Measurements from ENCODE around the gene IQCH.
"Not testable (repeated sequence)": the region's sequence is repeated elsewhere in the genome, so short reads cannot be mapped to it uniquely, and the experiment has no call there.

Gene IQCH

DNA sequence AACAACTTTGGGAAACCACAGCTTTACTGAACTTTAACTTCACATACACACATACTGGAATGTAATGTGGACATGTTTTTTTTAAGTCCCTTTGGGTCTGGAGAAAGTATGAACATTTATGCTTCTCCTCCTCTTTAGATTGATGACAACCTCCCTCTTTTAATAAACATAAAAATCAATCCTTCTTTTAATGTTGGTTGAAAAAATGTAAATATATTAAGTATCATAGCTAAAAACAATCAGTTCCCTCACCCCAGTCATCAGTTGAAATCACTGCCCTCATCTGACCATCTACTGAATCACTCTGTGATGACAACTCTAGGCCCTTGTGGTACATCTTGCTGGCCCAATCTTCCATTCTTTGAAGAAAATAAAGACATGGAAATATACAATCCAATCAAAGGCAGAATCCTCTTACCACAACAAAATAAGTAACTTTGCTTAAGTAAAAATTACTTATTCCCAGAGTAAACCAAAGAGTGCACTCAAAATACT lies 6.5 kb upstream of the IQCH start:
- no peak for DNase-seq

DNA sequence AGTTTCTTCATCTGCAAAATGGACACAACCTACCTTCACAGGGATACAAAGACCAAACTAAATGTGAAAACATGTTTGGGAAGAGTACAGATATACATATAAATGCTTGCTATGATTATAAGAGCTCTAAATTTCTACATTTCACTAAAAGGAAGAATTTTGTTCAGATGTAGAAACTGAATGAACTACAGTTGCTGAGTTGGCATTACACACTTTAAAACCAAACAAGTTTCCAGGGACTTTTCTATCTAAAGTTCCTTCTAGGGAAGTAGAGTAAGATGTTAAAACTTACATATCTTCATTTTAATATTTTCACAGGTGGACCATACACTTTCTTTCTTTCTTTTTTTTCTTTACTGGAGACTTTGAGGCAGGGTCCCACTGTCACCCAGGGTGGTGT lies 4.8 kb upstream of the IQCH start:
- no peak for DNase-seq

DNA sequence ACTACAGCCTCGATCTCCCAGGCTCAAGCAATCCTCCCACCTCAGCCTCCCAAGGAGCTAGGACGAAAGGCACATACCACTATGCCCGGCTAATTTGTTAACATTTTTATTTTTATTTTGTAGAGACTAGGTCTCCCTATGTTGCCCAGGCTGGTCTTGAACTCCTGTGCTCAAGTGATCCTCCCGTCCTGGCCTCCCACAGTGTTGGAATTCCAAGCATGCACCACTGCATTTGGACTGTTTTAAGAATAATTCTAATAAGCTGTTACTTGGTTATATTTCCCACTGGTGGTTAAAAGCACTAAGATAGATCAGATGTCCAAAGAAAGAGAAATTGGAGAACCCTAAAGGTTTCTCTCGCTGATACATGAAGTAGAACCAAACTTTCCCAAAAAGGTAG lies 3.3 kb upstream of the IQCH start:
- no peak for DNase-seq

DNA sequence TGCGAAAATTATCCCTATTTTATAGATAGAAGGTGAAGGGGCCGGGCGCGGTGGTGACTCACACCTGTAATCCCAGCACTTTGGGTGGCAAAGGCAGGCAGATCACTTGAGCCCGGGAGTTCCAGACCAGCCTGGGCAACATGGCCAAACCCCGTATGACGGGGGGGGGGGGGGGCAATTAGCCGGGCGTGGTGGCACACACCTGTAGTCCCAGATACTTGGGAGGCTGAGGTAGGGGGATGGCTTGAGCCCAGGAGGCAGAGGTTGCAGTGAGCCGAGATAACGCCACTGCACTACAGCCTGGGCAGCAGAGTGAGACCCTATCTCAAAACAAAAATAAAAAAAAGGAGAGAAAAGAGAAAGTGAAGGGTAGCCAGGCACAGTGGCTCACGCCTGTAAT lies 1.5 kb upstream of the IQCH start:
- DNase-seq = no peak

DNA sequence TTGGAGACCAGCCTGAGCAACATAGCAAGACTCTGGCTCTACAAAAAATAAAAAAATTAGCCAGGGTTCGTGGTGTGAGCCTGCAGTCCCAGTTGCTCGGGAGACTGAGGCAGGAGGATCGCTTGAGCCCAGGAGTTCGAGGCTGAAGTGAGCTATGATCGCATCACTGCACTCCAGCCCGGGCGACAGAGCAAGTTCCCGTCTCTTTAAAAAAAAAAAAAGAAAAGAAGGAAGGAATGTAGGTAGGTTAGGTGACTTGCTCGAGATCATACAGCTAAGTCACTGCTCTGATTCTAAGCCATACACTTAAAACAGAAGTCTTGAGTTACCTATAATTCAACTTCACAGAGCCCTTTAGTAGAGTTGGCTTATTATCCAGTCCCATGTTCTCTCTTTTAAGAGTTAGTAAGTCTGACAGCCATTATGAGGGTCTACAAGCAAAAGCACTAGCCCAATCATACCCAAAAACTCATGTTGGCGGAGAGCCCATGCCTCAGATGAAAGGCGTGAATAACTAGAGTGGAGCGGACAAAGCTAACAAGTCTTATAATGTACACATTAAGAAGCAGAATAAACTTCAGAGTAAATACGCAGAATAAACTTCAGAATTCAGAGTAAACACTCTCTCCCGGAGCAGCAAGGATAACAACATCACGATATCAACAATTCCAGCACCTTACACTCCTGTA lies 893 bp upstream of the IQCH start:
- DNase-seq = no peak

DNA sequence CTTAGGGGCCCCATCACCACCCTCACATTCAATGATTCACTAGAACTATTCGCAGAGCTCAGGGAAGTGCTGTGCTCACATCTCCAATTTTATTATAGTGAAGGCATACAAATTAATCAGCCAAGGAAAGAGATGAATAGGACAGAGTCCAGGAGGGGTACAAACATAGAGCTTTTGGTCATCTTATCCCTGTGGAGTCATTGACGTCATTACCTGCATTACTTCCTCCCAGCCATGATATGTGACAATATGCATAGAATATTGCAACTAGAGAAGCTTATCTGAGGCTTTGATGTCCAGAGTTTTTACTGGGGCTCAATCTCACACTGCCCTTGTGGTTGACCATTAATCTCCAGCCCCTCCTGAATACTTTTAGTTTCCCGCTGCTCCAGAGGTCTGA lies 1.5 kb downstream of the IQCH start:
- no peak for DNase-seq

DNA sequence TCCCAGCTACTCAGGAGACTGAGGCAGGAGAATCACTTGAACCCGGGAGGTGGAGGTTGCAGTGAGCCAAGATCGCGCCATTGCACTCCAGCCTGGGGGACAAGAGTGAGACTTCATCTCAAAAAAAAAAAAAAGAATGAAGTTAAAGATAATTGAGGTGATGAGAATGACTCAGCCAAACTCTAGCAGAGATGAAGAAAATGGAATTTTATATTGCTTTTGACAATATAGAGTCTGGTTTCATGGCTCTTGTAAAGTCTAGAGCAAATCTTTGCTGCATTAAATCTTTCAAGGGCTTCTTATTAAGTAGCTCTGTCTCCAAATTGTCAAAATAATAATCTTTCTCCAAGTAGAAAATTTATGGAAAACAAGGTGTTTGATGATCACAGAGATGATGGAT lies 3.8 kb downstream of the IQCH start:
- DNase-seq = not testable (repeated sequence)

DNA sequence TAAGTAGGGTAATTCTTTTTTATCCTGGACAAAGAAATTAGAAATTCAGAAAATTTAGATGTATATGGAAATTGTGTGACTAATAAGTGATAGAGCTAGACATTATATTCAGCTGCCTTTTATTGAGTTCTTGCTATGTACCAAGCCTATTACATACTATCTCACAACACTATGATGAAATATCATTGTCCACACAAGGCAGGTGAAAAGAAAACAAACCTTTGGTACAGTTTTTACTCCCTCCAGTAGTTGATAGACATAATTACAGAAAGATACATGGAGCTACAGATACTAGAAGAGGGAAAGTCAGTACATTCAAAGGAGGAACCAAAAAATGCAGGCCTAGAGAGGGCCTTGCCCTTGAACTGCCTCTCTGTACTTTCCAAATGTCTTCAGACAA lies 4.8 kb downstream of the IQCH start:
- no peak for DNase-seq

DNA sequence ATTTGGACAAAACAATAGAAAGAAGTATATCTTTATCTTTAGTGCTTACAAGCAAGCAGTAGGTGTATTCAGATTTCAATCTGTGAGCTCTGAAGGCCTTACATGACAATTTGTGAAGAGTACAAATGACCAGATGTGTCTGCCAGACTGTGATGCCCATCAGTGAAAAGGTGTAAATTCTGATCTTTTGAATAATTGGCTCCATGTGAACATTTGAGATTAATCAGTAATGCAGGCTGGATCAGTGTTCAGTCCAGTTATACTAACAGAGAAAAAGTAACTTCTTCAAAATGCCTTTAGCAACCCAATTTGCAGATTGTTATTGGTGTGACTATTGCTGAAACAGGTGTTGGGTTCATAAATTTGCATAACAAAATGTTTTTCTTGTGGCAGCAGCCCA lies 5.2 kb downstream of the IQCH start:
- no peak for DNase-seq

DNA sequence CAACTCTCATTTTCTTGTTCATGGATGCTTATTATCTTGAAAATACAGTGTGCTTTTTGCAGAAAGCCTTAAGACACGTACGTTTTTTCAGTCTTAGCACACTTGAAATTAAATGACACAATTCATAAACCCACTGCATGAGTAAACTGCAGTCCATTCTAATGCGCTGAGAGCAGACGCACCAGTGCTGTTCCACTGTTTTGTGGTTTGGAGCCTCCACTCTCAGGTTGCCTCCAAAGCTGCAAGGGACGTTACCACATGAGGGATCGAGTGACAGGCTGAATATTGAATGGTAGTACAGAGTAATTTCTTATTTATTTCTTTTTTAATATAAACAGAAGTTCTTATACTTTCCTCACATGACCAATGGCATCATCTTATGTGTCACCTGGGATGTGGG lies 12.3 kb downstream of the IQCH start:
- DNase-seq = no peak

DNA sequence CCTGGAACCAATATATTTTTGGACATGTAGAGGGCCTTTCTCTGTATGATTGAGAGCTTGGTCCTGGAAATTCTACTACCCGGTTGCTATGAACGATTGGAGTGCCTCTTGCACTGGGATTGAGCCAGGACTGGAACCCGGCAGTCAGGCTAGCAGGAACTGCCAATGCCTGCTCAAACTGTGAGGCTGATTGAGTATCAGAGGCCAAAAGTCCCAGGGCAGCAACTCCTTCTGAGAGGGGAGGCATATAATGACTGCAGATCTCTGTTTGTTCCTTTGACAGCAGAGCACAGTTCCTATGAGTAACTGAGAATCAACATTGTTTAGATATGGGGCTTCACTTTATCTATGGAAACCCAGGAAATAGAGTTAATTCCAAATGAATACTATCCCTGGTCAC lies 12.9 kb downstream of the IQCH start:
- DNase-seq = no peak

DNA sequence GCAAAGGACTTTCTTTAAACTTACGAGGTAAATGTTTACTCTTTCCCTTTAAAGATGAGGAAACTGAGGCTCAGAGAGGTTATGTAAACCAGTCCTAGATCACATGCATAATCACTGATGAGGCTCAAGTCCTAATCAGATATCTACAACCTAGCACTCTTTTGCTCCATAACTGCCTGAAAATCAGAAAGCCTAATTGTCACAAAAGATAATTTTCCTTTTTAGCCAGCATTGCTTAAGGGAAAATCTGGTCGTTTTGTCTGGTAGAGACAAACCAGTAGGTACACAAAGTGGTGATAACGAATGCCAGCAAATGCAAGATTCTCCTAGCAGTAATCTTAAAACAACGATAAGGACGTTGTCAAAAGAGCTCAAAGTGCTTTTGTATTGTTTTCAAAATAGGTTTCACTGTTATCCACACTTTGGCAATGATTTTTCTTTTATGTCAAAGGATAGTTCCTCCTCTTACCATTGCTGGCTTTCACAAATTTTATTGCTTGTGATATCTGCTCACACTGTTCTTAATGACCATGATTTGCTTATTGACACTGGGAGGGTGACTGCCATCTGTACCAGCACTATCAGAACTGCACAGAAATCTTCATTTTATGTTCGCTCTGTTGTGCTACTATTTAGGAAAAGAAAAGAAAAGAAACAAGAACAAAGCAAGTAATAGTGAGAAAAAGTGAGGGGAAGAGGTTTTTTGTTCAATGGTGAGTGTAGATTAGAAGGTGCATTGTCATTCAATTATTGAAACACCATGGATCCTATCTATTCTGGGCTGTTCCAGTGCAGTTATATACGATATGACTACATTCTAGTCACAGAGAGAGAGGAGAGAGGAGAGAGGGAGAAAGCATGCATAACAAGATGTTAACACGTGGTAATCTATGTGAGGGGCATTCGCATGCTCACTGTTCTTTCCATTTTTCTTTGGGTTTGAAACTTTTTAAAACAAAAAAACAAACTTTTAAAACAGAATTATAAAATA lies 13.7 kb downstream of the IQCH start:
- DNase-seq = no peak

DNA sequence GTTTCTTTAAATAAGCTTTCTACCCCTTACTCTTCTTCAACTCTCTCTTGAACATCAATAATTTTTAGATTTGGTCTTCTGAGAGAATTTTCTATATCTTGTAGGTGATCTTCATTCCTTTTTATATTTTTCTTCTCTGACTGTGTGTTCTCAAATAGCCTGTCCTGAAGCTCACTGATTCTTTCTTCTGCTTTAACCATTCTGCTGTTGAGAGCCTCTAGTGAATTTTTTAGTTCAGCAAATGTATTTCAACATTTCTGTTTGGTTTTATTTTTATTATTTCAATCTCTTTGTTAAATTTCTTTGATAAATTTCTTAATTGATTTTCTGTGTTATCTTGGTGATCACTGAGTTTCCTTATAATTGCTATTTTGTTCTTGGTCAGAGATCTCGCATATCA lies 19.6 kb downstream of the IQCH start:
- no peak for DNase-seq

DNA sequence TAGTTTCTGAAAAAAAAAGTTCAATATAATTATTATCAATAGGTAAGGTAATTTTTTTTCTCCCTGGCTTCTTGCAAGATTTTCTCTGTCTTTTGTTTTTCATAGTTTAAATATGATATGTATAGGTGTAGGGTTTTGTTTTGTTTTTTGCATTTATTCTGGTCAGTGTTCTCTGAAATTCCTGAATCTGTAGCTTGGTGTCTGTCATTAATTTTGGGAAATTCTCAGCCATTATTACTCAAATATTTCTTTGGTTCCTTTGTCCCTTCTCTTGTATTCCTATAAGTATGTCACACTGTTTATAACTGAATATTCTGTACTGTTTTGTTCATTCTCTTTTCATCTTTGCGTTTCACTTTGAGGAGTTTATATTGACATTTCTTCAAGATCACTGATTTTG lies 22.1 kb downstream of the IQCH start:
- no peak for DNase-seq

DNA sequence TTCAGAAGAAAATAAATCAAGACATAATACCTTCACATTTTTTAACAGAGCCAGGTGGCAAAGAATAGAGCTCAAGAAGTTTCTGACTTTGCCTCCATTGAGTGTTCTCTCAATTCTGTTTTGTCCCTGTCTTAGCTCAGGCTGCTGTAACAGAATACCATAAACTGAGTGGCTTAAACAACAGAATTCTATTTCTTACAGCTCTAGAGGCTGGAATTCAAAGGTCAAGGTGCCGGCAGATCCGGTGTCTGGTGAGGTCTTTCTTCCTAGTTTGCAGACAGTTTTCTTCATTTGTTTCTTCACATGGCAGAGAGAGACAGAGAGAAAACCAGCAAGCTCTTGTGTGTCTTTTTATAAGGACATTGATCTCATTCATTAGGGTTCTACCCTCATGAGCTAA lies 25.6 kb downstream of the IQCH start:
- no peak for DNase-seq

DNA sequence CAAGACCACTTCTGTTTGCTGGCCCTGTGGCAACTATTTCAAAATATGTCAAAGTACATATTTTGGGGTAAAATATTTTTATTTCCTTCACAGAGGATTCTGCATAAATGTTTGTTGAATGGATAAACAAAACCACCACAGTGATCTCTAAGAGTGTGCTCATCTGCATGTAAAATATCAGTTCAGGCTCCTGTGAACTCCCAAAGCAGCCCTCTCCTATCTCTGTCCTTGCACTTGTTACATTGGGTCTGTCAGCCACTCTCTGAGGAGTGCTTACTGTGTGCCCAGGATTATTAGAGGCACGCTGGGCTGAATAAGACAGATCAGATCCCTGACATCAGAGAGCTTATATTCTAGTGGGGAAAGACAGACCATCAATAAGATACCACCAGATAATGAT lies 27.1 kb downstream of the IQCH start:
- no peak for DNase-seq

DNA sequence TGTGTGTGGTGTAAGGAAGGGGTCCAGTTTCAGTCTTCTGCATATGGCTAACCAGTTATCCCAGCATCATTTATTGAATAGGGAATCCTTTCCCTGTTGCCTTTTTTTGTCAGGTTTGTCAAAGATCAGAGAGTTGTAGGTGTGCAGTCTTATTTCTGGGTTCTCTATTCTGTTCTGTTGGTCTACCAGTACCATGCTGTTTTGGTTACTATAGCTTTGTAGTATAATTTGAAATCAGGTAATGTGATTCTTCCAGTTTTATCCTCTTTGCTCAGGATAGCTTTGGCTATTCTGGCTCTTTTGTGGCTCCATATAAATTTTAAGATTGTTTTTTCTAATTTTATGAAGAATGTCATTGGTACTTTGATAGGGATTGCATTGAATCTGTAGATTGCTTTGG lies 31.0 kb downstream of the IQCH start:
- DNase-seq = not testable (repeated sequence)

DNA sequence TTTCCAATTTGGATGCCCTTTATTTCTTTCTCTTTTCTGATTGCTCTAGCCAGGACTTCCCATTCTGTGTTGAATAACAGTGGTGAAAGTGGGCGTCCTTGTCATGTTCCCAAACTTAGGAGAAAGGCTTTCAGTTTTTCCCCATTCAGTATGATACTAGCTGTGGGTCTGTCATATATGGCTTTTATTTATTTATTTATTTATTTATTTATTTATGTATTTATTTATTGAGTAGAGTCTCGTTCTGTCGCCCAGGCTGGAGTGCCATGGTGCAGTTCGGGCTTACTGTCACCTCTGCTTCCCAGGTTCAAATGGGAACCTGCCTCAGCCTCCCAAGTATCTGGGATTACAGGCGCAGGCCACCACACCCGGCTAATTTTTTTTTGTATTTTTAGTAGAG lies 31.8 kb downstream of the IQCH start:
- DNase-seq = not testable (repeated sequence)

DNA sequence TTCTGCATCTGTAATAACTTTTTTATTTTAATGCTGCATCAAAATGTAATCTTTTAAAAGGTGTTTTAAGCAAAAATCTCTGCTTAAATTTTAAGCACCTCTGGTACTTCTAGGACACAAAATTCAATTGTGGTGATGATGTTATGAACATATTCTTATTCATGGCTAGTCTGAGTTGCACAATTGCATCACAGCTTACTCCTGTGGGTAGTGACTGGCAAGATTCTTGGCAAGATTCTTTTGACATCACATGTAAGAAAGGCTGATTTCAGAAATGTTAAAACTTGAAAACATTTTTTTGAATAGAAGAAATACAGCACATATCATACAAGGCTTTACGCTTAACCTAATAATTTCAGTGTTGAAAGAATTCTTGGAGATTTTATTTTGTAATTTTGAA lies 35.7 kb downstream of the IQCH start:
- no peak for DNase-seq

DNA sequence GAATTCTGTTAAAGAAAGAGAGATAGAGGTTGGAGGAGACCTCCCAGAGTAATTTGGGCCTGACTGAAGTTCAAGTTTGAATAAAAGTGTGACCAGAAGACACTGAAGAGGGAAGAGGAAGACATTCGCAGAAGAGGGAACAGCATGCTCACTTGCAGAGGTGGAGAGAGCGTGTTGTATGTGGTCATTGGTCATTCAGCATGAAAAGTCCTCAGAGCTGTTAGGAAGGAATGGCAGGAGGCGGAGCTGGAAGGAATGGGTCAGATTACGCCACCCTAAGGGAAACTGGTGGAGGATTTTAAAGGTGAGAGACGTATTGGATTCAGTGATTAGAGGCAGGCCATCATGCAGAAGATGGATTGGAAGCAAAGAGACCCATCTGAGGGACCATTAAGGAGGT lies 41.6 kb downstream of the IQCH start:
- DNase-seq = no peak

DNA sequence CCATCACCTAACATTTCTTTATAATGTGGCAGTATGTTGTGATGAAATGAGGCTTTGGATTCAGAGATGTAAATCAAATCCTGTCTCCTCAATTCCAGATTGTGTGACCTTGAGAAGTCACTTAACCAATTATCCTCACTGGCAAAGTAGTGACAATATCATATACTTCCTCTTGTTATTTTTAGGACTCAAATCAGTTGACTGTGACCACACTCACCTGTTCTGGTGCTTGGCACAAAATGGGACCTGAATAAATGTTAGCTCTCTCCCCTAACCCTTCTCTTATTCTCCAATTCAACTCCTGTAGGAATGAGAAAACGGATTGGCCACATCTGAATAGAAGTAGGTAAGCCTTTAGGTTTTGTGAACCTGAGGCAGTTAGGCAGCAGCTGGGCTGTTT lies 42.1 kb downstream of the IQCH start:
- no peak for DNase-seq

DNA sequence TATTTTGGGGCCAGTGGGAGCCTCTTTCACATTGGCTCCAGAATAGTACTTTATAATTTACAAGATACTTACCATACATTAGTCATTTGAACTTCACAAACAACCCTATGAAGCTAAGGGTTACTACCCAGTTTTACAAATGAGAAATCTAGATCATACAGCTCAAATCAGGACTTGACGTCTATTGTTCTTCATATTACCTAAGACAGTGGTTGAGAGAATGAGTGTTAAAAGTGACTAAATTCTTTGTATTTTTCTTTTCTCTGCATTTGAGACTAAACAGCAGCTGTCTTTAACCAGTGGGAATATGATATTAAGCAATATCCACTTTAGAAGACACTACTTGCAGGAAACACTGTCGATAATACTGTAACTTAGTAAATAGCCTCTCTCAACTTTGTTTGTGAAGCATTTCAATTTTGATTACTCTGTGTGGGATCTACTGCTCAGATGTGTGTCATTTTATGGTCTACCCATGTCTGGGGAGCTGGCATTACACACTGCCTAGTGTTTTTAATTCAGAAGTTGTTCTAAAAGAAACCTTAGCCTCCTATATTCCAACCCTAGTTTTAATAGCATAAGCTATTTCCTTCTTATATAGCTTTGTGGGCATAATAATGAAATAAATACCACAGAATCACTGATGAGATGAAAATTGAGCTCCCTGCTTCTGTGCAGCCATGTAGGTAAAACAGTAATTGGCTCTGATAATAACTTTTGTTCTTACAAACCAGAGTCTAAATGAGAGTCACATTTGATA lies 45.9 kb downstream of the IQCH start:
- no peak for DNase-seq

Measured in NCI-H187 (cell line).